NB4 (cell line): ENCODE measurements around the gene RAE1.

Experiments used
- DNase-seq: peaks from one replicate; pipeline ENCODE4 v3.0.0; 2010; ENCODE audit warnings: low read depth
- H3K4me3 ChIP-seq: one replicate; pipeline ENCODE4 v1.5.1; 2011; ENCODE audit warnings: mild to moderate bottlenecking, low read depth, low read length, moderate library complexity
- MYC ChIP-seq: IDR thresholded peaks from 2 replicates; pipeline ENCODE4 v1.6.1; 2011; ENCODE audit warnings: low read depth, low read length
- POLR2A ChIP-seq: IDR thresholded peaks from 2 replicates; pipeline ENCODE4 v1.6.1; 2011; ENCODE audit warnings: mild to moderate bottlenecking; ENCODE audit not compliant: insufficient read length; ENCODE audit errors: extremely low read depth
- TF ChIP-seq, protein P1 (sequence below): IDR thresholded peaks from 2 replicates; pipeline ENCODE4 v1.6.1; 2011; ENCODE audit warnings: low read depth, low read length
- TF ChIP-seq, protein P2 (sequence below): IDR thresholded peaks from one replicate; pipeline ENCODE4 v1.5.1; 2012; ENCODE audit warnings: low read depth, low read length

Gene RAE1

DNA sequence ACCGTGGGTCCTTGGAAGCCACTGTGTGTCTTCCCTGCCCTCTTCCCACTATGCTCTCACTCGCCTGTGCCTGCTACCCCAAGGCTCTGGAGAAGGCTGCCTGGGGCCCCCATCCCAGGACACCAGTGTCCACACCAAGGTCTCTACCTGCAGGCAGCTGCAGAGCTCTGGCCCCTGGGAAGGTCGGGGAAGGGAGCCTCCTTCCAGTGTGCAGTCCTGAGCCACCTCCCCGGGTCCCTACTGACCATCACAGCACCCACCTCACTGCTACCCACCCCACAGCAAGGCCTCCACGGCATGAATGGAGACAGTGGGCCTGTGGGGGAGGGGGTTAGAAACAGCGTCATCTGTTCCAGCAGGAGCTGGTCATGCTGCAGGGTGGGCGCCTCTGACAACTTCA, 75.8 kb downstream of the RAE1 start:
- no peak for DNase-seq
- TF ChIP-seq, protein P1, sequence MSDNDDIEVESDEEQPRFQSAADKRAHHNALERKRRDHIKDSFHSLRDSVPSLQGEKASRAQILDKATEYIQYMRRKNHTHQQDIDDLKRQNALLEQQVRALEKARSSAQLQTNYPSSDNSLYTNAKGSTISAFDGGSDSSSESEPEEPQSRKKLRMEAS, result no peak
- TF ChIP-seq, protein P2, sequence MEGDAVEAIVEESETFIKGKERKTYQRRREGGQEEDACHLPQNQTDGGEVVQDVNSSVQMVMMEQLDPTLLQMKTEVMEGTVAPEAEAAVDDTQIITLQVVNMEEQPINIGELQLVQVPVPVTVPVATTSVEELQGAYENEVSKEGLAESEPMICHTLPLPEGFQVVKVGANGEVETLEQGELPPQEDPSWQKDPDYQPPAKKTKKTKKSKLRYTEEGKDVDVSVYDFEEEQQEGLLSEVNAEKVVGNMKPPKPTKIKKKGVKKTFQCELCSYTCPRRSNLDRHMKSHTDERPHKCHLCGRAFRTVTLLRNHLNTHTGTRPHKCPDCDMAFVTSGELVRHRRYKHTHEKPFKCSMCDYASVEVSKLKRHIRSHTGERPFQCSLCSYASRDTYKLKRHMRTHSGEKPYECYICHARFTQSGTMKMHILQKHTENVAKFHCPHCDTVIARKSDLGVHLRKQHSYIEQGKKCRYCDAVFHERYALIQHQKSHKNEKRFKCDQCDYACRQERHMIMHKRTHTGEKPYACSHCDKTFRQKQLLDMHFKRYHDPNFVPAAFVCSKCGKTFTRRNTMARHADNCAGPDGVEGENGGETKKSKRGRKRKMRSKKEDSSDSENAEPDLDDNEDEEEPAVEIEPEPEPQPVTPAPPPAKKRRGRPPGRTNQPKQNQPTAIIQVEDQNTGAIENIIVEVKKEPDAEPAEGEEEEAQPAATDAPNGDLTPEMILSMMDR, result no peak
- no peak for TF ChIP-seq MYC
- TF ChIP-seq POLR2A, result no peak
- no peak overlapping the region for H3K4me3 ChIP-seq

DNA sequence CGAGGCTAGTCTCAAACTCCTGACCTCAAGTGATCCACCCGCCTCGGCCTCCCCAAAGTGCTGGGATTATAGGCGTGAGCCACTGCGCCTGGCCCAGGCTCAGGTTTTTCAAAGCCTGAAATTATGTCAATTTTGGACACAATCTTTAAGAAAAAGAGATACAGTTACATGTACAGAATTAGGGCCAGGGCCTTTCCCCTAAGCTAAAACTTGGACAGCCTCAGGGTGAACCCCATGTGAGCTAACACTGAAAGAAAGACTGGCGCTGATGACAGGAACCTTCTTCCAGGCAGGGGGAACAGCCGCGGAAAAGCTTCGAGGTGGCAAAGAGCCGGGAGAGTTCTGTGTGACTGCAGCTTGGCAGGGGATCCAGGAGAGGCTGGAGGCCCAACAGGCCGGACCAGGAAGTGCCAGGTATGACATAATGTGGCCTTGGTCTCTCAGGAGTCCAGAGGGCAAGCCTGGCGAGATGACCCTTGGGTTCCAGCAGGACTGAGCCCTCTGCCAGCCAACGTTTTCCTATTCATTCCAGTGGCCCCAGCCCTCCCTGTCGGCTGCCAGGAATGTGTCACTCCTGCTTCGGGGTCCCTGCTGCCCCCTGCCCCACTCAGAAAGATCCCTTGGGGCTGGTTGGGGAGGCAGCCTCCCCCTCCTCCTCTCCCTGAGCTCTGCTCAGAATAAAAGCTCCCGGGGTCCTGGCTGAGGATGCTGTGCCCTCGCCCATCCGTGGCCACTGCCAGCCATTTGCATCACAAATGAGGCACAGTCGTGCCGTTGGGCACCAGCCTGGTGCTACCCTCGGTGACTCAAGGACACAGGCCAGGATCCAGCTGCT, 77.5 kb downstream of the RAE1 start:
- TF ChIP-seq, protein P2, result no peak
- TF ChIP-seq POLR2A, result no peak
- TF ChIP-seq MYC, result no peak
- TF ChIP-seq, protein P1, result no peak
- DNase-seq, result no peak
- H3K4me3 ChIP-seq, result no peak overlapping the region
